ENCODE measurements around the gene ADAMTS6. TPM values are rescaled to one million over a fixed set of nuclear protein-coding genes. Genes with fewer than 3 reads are reported as not detected.

Gene ADAMTS6
- total RNA-seq, 1 donor from 2014 or later, result 17.6 TPM

DNA sequence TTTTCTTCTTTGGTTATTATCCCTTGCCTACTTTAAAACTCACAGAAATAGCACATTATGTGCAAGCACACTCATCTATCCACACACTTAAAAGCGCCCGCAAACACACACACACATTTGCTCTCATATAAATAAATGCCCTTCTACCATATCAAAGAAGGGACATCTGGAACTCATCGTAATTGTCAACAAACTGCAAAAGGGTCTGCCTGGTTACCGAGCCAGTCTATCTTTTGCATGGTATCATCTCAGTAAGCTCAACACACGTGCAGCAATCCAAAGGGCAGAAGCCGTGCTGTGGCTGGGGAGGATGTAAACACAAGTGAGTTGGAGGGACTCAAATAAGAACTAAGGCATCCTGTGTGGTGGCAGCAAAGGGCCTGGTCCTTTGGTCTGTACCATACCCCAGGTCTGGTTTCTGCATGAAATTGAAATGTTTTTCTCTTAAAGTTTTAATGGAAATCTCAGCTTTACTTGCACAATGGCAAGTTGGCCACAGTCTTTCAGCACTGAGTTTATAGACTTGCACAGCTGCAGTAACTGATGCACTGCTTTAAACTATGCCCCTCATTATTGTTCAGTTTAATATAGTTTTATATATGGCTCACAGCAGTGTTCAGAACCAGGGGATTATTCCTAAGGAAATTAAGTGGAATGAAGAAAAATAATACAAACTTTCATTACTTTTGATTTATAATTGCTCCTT is 331.0 kb downstream of the ADAMTS6 start:
- Histone ChIP-seq H3K4me3 (ENCODE audit: low read depth, low read length) (no peak overlapping the region), H3K27me3 (ENCODE audit: control insufficient read depth, insufficient read depth, low read length) (no peaks in the 10 kb centered on the region), H3K36me3 (ENCODE audit: control insufficient read depth, insufficient read depth, low read length) (no peaks in the 10 kb centered on the region)
- TF ChIP-seq, protein P1, sequence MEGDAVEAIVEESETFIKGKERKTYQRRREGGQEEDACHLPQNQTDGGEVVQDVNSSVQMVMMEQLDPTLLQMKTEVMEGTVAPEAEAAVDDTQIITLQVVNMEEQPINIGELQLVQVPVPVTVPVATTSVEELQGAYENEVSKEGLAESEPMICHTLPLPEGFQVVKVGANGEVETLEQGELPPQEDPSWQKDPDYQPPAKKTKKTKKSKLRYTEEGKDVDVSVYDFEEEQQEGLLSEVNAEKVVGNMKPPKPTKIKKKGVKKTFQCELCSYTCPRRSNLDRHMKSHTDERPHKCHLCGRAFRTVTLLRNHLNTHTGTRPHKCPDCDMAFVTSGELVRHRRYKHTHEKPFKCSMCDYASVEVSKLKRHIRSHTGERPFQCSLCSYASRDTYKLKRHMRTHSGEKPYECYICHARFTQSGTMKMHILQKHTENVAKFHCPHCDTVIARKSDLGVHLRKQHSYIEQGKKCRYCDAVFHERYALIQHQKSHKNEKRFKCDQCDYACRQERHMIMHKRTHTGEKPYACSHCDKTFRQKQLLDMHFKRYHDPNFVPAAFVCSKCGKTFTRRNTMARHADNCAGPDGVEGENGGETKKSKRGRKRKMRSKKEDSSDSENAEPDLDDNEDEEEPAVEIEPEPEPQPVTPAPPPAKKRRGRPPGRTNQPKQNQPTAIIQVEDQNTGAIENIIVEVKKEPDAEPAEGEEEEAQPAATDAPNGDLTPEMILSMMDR (IDR thresholded peaks at IDR 0.05; ENCODE audit: insufficient read depth, low read length, severe bottlenecking), result no peak
- no peak for DNase-seq (ENCODE audit: low read depth)
- FAIRE-seq, result no peak

- DNase-seq (ENCODE audit: low read depth) (no peak), FAIRE-seq (no peak)
- H3K27me3 ChIP-seq (ENCODE audit: control insufficient read depth, insufficient read depth, low read length), result no peaks in the 10 kb centered on the region
- TF ChIP-seq, protein P1 (IDR thresholded peaks at IDR 0.05; ENCODE audit: insufficient read depth, low read length, severe bottlenecking), result no peak
- no peaks in the 10 kb centered on the region for H3K36me3 ChIP-seq (ENCODE audit: control insufficient read depth, insufficient read depth, low read length)
- no peak overlapping the region for H3K4me3 ChIP-seq (ENCODE audit: low read depth, low read length)
These were observed 331.9 kb downstream of the ADAMTS6 start for GRCh38 chr5:65149827-65150226.

DNA sequence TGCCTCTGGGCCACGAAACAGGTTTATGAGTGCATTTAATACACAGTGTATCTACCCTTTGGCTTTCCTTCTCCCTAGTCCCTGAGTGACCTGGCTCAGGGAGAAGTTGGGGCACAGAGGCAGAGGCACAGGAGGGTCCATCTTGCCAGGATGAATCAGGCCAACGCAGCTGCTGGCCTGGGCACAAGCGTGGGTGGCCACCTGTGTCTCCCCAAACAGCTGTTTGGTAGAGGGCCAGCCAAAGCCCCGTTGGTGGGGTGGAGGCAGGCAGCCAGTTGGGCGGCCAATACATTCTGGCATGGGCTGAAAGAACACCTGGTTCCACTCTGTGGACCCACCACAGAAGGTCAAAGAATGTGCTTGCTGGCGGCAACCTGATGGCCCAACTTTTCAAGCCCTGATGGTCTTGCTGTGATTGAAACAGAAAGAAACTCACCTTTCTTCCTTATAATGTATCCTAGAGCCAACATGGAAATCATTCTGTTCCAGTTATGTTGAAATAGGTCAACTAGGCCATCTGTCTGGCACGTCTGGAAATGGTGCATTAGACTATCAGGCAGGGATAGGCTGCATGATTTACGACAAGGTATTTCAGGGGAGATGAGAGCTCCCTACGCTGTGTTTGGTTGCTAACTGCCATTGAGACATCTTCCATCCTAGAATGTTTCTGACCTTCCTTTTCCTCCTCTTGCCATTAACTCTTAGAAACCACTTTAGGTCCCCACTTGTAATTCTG is 337.4 kb downstream of the ADAMTS6 start:
- Histone ChIP-seq H3K36me3 (ENCODE audit: control insufficient read depth, insufficient read depth, low read length) (no peaks in the 10 kb centered on the region), H3K27me3 (ENCODE audit: control insufficient read depth, insufficient read depth, low read length) (no peaks in the 10 kb centered on the region), H3K4me3 (ENCODE audit: low read depth, low read length) (no peak overlapping the region)
- no peak for DNase-seq (ENCODE audit: low read depth)
- TF ChIP-seq, protein P1 (IDR thresholded peaks at IDR 0.05; ENCODE audit: insufficient read depth, low read length, severe bottlenecking), result no peak
- no peak for FAIRE-seq

GRCh38 chr5:65142511-65143011 is 339.2 kb downstream of the ADAMTS6 start:
- Histone ChIP-seq H3K36me3 (ENCODE audit: control insufficient read depth, insufficient read depth, low read length) (no peaks in the 10 kb centered on the region), H3K27me3 (ENCODE audit: control insufficient read depth, insufficient read depth, low read length) (no peaks in the 10 kb centered on the region), H3K4me3 (ENCODE audit: low read depth, low read length) (no peak overlapping the region)
- TF ChIP-seq, protein P1 (IDR thresholded peaks at IDR 0.05; ENCODE audit: insufficient read depth, low read length, severe bottlenecking), result no peak
- DNase-seq (ENCODE audit: low read depth), result peak; percentile 46
- no peak for FAIRE-seq

DNA sequence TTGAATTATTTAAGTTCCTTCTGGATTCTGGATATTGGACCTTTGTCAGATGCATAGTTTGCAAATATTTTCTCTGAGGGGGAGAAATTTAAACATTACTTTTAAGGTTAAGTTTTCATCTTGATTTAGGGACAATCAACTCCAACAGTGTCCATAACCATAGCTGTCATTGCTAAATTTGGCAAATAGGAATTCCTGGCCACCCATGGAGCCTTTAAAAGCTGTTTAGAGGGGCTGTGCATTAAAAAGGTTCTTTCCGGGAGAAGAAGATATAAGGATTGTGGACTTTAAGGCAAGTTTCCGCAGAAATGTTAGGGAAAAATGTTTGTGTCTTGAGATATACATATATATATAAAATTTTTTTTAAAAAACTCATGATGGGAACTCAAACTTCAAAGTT is 339.7 kb downstream of the ADAMTS6 start:
- DNase-seq (ENCODE audit: low read depth), result no peak
- Histone ChIP-seq H3K27me3 (ENCODE audit: control insufficient read depth, insufficient read depth, low read length) (no peaks in the 10 kb centered on the region), H3K4me3 (ENCODE audit: low read depth, low read length) (no peak overlapping the region), H3K36me3 (ENCODE audit: control insufficient read depth, insufficient read depth, low read length) (no peaks in the 10 kb centered on the region)
- TF ChIP-seq, protein P1 (IDR thresholded peaks at IDR 0.05; ENCODE audit: insufficient read depth, low read length, severe bottlenecking), result no peak
- FAIRE-seq, result no peak

Measured in bronchial epithelial cell (primary cell).